Brain microvascular endothelial cell (primary cell): ENCODE data around the gene SFMBT2.

Experiments
- DNase-seq: peaks from one replicate; pipeline ENCODE4 v3.0.0-alpha.2; 2020
- H3K27ac ChIP-seq: fragments of 250-450 bp; sonication (Bioruptor Pico); 2 replicates; pipeline ENCODE4 v1.5.1; 2020; ENCODE audit warnings: mild to moderate bottlenecking, moderate library complexity
- H3K27me3 ChIP-seq: fragments of 250-450 bp; sonication (Bioruptor Pico); replicated peaks from 2 replicates; pipeline ENCODE4 v1.5.1; 2020; ENCODE audit warnings: mild to moderate bottlenecking
- H3K36me3 ChIP-seq: fragments of 250-450 bp; sonication (Bioruptor Pico); replicated peaks from 2 replicates; pipeline ENCODE4 v1.5.1; 2020; ENCODE audit warnings: mild to moderate bottlenecking
- H3K4me3 ChIP-seq: 2 replicates; pipeline ENCODE4 v1.5.1; 2011; ENCODE audit warnings: low read depth, mild to moderate bottlenecking, control low read depth, low read length, moderate library complexity
- CTCF ChIP-seq: IDR thresholded peaks from 2 replicates; pipeline ENCODE4 v1.5.1; 2011; ENCODE audit warnings: low read depth, mild to moderate bottlenecking, moderate library complexity, low read length, control low read depth, inconsistent platforms; ENCODE audit errors: missing control alignments
- in situ Hi-C: cut with HindIII; loops from 2 replicates; pipeline ENCODE4 v1.10.0; 2017; ENCODE audit warnings: low sequenced_read_pairs, low pct_ligation_motif_present

The SFMBT2 gene

GRCh38 chr10:7311218-7311849 is 99.5 kb downstream of the SFMBT2 start:
- in situ Hi-C loops = no loop called here
- DNase-seq = no peak
- no peaks in the 10 kb centered on the region for H3K27me3 ChIP-seq
- H3K27ac ChIP-seq = no peak overlapping the region
- H3K36me3 ChIP-seq = no peaks in the 10 kb centered on the region
- TF ChIP-seq CTCF = no peak
- H3K4me3 ChIP-seq = no peak overlapping the region

GRCh38 chr10:7310076-7310475 is 100.8 kb downstream of the SFMBT2 start:
- H3K27me3 ChIP-seq = no peaks in the 10 kb centered on the region
- no peak for TF ChIP-seq CTCF
- no peak overlapping the region for H3K4me3 ChIP-seq
- no peak for DNase-seq
- H3K36me3 ChIP-seq = no peaks in the 10 kb centered on the region
- in situ Hi-C loops = no loop called here
- no peak overlapping the region for H3K27ac ChIP-seq

- H3K27me3 ChIP-seq = no peaks in the 10 kb centered on the region
- in situ Hi-C loops = no loop called here
- no peak overlapping the region for H3K27ac ChIP-seq
- no peak overlapping the region for H3K4me3 ChIP-seq
- no peak for DNase-seq
- no peaks in the 10 kb centered on the region for H3K36me3 ChIP-seq
- no peak for TF ChIP-seq CTCF
Measured at GRCh38 chr10:7308826-7309225, 102.0 kb downstream of the SFMBT2 start.

- DNase-seq = no peak
- in situ Hi-C loops = no loop called here
- Histone ChIP-seq H3K27me3 (no peaks in the 10 kb centered on the region), H3K27ac (no peak overlapping the region), H3K36me3 (no peaks in the 10 kb centered on the region), H3K4me3 (no peak overlapping the region)
- TF ChIP-seq CTCF = no peak
Measured at GRCh38 chr10:7306616-7307015, 104.2 kb downstream of the SFMBT2 start.

GRCh38 chr10:7306147-7306546 is 104.7 kb downstream of the SFMBT2 start:
- no peak overlapping the region for H3K4me3 ChIP-seq
- no peaks in the 10 kb centered on the region for H3K36me3 ChIP-seq
- DNase-seq = no peak
- no peaks in the 10 kb centered on the region for H3K27me3 ChIP-seq
- in situ Hi-C loops = no loop called here
- H3K27ac ChIP-seq = no peak overlapping the region
- TF ChIP-seq CTCF = no peak

- no peak for DNase-seq
- Histone ChIP-seq H3K36me3 (no peaks in the 10 kb centered on the region), H3K4me3 (no peak overlapping the region), H3K27ac (no peak overlapping the region), H3K27me3 (no peaks in the 10 kb centered on the region)
- in situ Hi-C loops = no loop called here
- no peak for TF ChIP-seq CTCF
Measured at GRCh38 chr10:7305053-7305452, 105.8 kb downstream of the SFMBT2 start.
